GM21717 (cell line): ENCODE measurements around the gene PCDHGA1.

Experiments
- ATAC-seq: cut with Tn5 transposase; IDR thresholded peaks from one replicate; pipeline ENCODE4 v1.9.1; 2021; ENCODE audit warnings: mild to moderate bottlenecking, moderate library complexity; ENCODE audit not compliant: unreplicated experiment

The PCDHGA1 gene

GRCh38 chr5:141527426-141527825 lies 197.1 kb downstream of the PCDHGA1 start:
- no peak for ATAC-seq

GRCh38 chr5:141528291-141528984 lies 198.1 kb downstream of the PCDHGA1 start:
- no peak for ATAC-seq

GRCh38 chr5:141529002-141529401 lies 198.7 kb downstream of the PCDHGA1 start:
- ATAC-seq = peak; percentile 62

- ATAC-seq = peak; percentile 35
Measured at GRCh38 chr5:141529873-141530272, 199.6 kb downstream of the PCDHGA1 start.

GRCh38 chr5:141532726-141533125 lies 202.4 kb downstream of the PCDHGA1 start:
- ATAC-seq = no peak

GRCh38 chr5:141533897-141534296 lies 203.6 kb downstream of the PCDHGA1 start:
- no peak for ATAC-seq

GRCh38 chr5:141534492-141535213 lies 204.3 kb downstream of the PCDHGA1 start:
- no peak for ATAC-seq

- ATAC-seq = no peak
Measured at GRCh38 chr5:141543053-141543452, 212.7 kb downstream of the PCDHGA1 start.

GRCh38 chr5:141547488-141547887 lies 217.2 kb downstream of the PCDHGA1 start:
- no peak for ATAC-seq

- no peak for ATAC-seq
Measured at GRCh38 chr5:141547921-141548320, 217.6 kb downstream of the PCDHGA1 start.

GRCh38 chr5:141557681-141558136 lies 227.4 kb downstream of the PCDHGA1 start:
- ATAC-seq = peak; percentile 67

GRCh38 chr5:141558150-141558549 lies 227.8 kb downstream of the PCDHGA1 start:
- ATAC-seq = no peak

GRCh38 chr5:141559461-141559860 lies 229.1 kb downstream of the PCDHGA1 start:
- ATAC-seq = no peak

- ATAC-seq = no peak
Measured at GRCh38 chr5:141560151-141560550, 229.8 kb downstream of the PCDHGA1 start.

GRCh38 chr5:141560725-141561483 lies 230.6 kb downstream of the PCDHGA1 start:
- no peak for ATAC-seq
